Effector memory CD8-positive, alpha-beta T cell (primary cell): Measurements from ENCODE around the gene ELOA2.
"Not testable (repeated sequence)": the region's sequence is repeated elsewhere in the genome, so short reads cannot be mapped to it uniquely, and the experiment has no call there.

Source experiments
- ATAC-seq: fragments of 150-1000 bp; cut with Tn5 transposase; replicated peaks from 2 replicates; pipeline ENCODE4 v1.10.0; 2021; ENCODE audit warnings: mild to moderate bottlenecking, moderate library complexity
- DNase-seq, 3 experiments: peaks; one replicate each; pipeline ENCODE4 v3.0.0; 2021
- H3K27ac Mint-ChIP-seq, 2 donors: one replicate each; pipeline ENCODE4 v1.8.0; 2022; ENCODE audit warnings: mild to moderate bottlenecking in 2 of 2, mixed read lengths in 2 of 2, moderate library complexity in 2 of 2
- H3K27me3 Mint-ChIP-seq, 2 donors: one replicate each; pipeline ENCODE4 v1.8.0; 2022; ENCODE audit warnings: mixed read lengths in 2 of 2
- H3K36me3 Mint-ChIP-seq: one replicate; pipeline ENCODE4 v1.8.0; 2022; ENCODE audit warnings: mild to moderate bottlenecking, moderate library complexity, mixed read lengths; ENCODE audit not compliant: insufficient read depth
- H3K4me1 Mint-ChIP-seq, 2 donors: one replicate each; pipeline ENCODE4 v1.8.0; 2022; ENCODE audit warnings: low read depth in 2 of 2, mixed read lengths in 2 of 2
- H3K4me3 Mint-ChIP-seq, 2 donors: one replicate each; pipeline ENCODE4 v1.8.0; 2022; ENCODE audit warnings: mild to moderate bottlenecking in 2 of 2, mixed read lengths in 2 of 2, moderate library complexity in 2 of 2
- H3K9me3 Mint-ChIP-seq, 2 donors: one replicate each; pipeline ENCODE4 v1.8.0; 2022; ENCODE audit warnings: mixed read lengths in 2 of 2

ELOA2 gene

DNA sequence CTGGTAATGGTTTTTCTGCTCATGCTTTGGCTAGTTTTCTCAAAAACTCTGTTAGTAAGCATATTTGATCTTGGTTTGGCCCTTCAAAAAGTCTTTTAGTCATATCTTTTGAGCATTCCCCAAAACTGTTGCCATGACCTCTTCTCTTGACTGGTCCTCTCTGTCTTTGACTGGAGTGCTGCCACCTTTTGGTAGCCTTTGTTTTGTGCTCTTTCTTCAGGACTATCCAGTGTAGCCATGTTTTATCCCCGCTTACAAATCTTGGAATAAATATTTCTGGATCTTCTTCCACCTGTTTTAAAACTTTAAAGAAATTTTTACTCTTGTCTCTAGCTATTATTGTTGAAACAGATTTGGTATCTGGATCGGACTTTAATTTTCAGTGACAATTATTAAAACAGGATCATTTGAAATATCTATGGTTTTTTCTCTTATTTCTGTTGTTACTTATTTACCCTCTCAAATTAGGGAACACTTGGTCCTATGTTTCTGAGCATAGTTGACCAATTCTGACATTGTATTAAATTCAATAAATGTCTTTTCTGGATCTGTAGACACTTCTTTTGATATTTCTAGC lies 965 bp upstream of the ELOA2 start:
- Mint-ChIP-seq H3K9me3 (no peaks in the 10 kb centered on the region), H3K27ac (no peak overlapping the region), H3K27me3 (peaks cover 18 to 28% of the 10 kb centered on the region in 2 donors), H3K36me3 (no peaks in the 10 kb centered on the region), H3K4me3 (no peak overlapping the region), H3K4me1 (no peaks in the 10 kb centered on the region)
- ATAC-seq = no peak
- DNase-seq = no peak

DNA sequence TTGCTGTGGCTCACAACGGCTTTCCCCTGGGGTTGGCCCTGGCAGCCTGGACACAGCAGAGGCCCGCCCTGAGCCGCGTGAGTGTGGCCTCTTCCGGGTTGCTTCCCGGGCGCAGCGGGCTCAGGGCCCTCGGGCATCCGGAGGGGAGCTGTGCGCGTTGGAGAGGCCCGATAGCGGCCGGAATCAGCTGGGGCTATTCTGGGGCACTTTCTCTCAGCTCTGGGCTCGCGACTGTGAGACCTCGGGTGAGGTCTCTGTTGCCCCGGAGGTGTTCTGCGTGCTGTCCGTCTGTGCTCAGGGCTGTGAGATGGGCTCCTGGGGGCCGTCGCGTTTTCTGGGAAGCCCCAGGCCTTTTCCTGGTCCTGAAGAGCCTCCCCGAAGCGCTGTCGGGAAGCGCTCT lies 830 bp downstream of the ELOA2 start:
- not testable (repeated sequence) for H3K9me3 Mint-ChIP-seq

DNA sequence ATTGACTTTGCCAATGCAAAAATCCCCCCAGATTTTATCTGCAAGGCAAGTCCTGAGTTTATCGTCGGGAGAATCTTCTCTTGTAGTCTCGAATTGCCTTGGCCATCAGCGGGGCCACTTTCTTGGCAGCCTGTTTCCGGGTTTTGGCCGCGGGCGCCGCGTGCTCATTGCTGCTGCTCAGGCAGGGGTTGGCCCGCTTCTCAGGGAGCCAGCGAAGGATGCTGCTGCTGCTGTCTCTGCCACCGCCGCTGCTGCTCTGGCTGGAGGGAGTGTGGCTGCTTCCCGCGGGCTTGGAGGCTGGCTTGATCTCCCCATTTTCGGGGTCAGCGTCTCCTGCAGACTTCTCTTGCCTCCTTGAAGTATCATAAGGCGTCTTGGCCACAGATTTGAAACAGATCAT lies 2.5 kb downstream of the ELOA2 start:
- ATAC-seq (no peak), DNase-seq (no peak)
- Mint-ChIP-seq H3K9me3 (no peaks in the 10 kb centered on the region), H3K4me1 (no peaks in the 10 kb centered on the region), H3K27me3 (peaks cover 0 to 10% of the 10 kb centered on the region in 2 donors), H3K4me3 (no peak overlapping the region), H3K27ac (no peak overlapping the region), H3K36me3 (no peaks in the 10 kb centered on the region)

More for the DNA sequence above, 830 bp downstream of the ELOA2 start:
- DNase-seq, ATAC-seq, H3K36me3 Mint-ChIP-seq, H3K4me3 Mint-ChIP-seq, H3K27ac Mint-ChIP-seq, H3K4me1 Mint-ChIP-seq: not testable (repeated sequence)
- H3K27me3 Mint-ChIP-seq = peaks cover 6 to 17% of the 10 kb centered on the region in 2 donors

DNA sequence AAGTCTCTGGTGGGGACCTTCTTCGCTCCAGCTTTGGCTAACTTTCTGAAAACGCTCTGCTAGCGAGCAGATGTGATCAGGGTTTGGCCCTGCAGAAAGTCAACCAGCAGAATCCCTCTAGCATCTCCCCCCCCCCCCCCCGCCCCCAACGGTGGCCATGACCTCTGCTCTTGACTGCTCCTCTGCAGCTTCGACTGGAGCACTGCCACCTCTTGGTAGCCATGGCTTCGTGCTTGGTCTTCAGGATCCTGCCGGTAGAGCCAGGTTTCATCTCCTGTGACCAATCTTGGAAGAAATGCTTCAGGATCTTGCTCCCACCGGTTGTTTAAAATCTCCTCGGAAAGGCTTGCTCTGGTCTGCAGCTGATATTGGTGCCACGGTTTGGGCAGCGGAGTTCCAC lies 4.5 kb downstream of the ELOA2 start:
- not testable (repeated sequence) for ATAC-seq, H3K4me3 Mint-ChIP-seq, H3K4me1 Mint-ChIP-seq, H3K36me3 Mint-ChIP-seq, DNase-seq, H3K9me3 Mint-ChIP-seq, H3K27ac Mint-ChIP-seq
- H3K27me3 Mint-ChIP-seq = peaks cover 0 to 10% of the 10 kb centered on the region in 2 donors

DNA sequence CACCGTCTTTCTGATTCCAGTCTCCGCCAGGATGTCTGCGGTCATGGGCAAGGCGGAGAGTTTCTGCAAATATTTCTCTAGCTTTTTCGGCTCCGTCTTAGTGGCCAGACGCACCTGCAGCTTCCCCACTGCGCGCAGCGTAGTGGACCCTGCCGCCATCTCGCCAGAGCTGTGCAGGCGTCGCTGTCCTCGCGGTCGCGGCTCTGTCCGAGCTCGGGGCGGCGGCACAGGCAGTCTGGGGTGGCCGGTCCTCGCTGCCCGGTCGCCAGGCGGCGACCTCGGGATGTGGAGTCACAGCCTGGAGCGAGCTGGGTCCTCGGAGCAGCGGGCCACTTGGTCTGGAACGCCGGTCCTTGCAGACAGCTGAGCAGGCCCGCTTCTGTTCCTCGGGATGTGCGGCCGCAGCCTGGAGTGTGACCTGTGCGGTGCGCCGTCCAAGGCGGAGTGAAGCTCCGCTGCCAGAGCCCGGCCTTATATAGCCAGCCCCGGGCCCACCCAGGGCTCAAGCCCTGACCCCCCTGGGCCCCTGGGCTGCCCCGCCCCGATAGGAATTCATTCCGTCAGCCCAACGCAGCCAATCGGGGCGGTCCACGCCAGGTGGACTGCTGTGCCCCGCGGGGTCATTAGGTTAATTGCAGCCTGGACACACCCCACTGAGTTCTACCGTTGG lies 5.6 kb downstream of the ELOA2 start:
- H3K4me3 Mint-ChIP-seq, H3K4me1 Mint-ChIP-seq, H3K27ac Mint-ChIP-seq, H3K9me3 Mint-ChIP-seq, ATAC-seq, DNase-seq, H3K36me3 Mint-ChIP-seq: not testable (repeated sequence)
- H3K27me3 Mint-ChIP-seq = peaks cover 0 to 10% of the 10 kb centered on the region in 2 donors

DNA sequence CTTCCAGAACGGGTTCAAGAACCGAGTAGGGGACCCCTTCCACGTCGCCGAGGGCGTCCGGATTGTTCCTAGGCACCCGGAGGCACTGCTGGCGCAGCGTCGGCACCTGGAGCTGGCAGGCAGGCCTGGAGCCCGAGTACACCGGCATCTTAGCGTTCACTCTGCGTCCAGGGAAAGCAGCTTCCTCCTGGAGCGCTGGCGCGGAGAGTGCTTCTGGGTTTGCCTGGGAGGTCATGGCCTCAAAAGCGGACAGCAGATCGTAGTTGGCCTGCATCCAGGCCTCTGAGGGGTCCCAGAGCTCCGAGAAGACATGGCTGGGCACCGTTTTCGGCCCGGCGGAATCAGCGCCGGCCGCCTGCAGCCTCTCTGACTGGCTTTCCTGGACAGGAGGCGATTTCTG lies 6.7 kb downstream of the ELOA2 start:
- H3K36me3 Mint-ChIP-seq, H3K4me1 Mint-ChIP-seq, ATAC-seq, H3K9me3 Mint-ChIP-seq, H3K27me3 Mint-ChIP-seq, H3K27ac Mint-ChIP-seq, H3K4me3 Mint-ChIP-seq: not testable (repeated sequence)
- peak in 1 of 3 experiments; percentile 3 for DNase-seq

DNA sequence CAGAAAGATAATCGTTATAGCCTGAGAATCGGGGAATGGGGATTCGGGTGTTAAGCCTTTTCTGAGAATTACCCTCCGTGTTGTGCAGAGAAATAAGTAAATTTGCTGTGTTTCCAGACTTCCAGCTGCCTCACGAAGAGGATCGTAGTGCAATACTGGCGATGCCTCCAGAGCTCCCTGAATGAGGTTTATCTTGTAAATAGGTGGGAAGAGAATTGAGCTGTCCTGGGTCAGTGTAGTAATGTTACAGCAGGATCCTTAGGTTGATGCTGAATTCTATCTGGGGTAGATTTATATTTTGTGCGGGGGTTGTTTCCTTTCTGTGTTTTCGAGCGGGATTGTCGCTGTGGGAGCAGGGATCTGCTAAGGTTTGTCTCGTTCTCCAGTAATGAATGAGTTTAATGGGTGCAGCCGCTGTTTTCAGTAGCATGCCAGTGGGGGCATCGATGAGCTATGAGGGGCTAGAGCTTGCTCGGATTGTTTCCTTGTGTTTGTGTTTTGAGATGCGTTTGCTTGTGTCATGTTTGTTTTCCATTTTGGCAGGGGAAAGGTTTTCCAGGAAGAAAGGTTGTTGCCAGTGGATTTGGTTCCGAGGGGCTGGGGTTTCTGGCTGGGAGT lies 9.8 kb downstream of the ELOA2 start:
- not testable (repeated sequence) for H3K4me3 Mint-ChIP-seq, H3K27me3 Mint-ChIP-seq, DNase-seq, H3K36me3 Mint-ChIP-seq, H3K27ac Mint-ChIP-seq, H3K4me1 Mint-ChIP-seq, ATAC-seq, H3K9me3 Mint-ChIP-seq

DNA sequence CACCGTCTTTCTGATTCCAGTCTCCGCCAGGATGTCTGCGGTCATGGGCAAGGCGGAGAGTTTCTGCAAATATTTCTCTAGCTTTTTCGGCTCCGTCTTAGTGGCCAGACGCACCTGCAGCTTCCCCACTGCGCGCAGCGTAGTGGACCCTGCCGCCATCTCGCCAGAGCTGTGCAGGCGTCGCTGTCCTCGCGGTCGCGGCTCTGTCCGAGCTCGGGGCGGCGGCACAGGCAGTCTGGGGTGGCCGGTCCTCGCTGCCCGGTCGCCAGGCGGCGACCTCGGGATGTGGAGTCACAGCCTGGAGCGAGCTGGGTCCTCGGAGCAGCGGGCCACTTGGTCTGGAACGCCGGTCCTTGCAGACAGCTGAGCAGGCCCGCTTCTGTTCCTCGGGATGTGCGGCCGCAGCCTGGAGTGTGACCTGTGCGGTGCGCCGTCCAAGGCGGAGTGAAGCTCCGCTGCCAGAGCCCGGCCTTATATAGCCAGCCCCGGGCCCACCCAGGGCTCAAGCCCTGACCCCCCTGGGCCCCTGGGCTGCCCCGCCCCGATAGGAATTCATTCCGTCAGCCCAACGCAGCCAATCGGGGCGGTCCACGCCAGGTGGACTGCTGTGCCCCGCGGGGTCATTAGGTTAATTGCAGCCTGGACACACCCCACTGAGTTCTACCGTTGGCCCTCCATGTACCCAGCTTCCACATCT lies 11.5 kb downstream of the ELOA2 start:
- H3K36me3 Mint-ChIP-seq, H3K4me1 Mint-ChIP-seq, ATAC-seq, H3K27me3 Mint-ChIP-seq, H3K27ac Mint-ChIP-seq, H3K4me3 Mint-ChIP-seq, H3K9me3 Mint-ChIP-seq, DNase-seq: not testable (repeated sequence)

DNA sequence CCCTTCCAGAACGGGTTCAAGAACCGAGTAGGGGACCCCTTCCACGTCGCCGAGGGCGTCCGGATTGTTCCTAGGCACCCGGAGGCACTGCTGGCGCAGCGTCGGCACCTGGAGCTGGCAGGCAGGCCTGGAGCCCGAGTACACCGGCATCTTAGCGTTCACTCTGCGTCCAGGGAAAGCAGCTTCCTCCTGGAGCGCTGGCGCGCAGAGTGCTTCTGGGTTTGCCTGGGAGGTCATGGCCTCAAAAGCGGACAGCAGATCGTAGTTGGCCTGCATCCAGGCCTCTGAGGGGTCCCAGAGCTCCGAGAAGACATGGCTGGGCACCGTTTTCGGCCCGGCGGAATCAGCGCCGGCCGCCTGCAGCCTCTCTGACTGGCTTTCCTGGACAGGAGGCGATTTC lies 12.6 kb downstream of the ELOA2 start:
- H3K27me3 Mint-ChIP-seq, DNase-seq, H3K36me3 Mint-ChIP-seq, H3K4me1 Mint-ChIP-seq, H3K27ac Mint-ChIP-seq, H3K4me3 Mint-ChIP-seq, H3K9me3 Mint-ChIP-seq, ATAC-seq: not testable (repeated sequence)

DNA sequence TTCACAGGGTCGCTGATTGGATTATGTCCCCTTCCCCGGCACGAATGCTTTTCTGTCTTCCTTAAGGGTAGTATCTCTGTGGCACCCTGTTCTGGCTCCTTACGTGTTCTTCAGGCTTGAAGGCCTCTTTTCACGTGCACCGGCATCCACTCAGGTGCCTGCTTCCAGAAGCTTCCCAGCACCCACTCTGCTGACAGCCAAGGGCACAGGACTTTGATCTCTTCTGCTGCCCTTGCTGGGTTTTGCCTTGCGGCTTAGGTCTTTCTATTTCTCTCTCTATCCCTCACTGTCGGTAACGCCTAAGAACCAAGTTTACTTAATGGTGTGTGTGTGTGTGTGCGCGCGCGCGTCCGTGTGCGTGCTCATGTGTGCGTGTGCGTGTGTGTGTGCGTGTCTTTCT lies 14.7 kb downstream of the ELOA2 start:
- not testable (repeated sequence) for H3K27me3 Mint-ChIP-seq, H3K27ac Mint-ChIP-seq, H3K4me3 Mint-ChIP-seq, ATAC-seq, H3K9me3 Mint-ChIP-seq, H3K36me3 Mint-ChIP-seq, DNase-seq, H3K4me1 Mint-ChIP-seq

DNA sequence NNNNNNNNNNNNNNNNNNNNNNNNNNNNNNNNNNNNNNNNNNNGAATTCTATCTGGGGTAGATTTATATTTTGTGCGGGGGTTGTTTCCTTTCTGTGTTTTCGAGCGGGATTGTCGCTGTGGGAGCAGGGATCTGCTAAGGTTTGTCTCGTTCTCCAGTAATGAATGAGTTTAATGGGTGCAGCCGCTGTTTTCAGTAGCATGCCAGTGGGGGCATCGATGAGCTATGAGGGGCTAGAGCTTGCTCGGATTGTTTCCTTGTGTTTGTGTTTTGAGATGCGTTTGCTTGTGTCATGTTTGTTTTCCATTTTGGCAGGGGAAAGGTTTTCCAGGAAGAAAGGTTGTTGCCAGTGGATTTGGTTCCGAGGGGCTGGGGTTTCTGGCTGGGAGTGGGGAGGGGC lies 15.6 kb downstream of the ELOA2 start:
- not testable (repeated sequence) for H3K4me1 Mint-ChIP-seq, DNase-seq, H3K36me3 Mint-ChIP-seq, H3K9me3 Mint-ChIP-seq, H3K4me3 Mint-ChIP-seq, H3K27ac Mint-ChIP-seq, H3K27me3 Mint-ChIP-seq, ATAC-seq
